ENCODE data around the gene PSME1. TPM values are rescaled to one million over a fixed set of nuclear protein-coding genes. Genes with fewer than 3 reads are reported as not detected.

Gene PSME1
- total and polyA plus RNA-seq, 4 experiments from 2014 or later: 257 to 1,008 (median 624) TPM

DNA sequence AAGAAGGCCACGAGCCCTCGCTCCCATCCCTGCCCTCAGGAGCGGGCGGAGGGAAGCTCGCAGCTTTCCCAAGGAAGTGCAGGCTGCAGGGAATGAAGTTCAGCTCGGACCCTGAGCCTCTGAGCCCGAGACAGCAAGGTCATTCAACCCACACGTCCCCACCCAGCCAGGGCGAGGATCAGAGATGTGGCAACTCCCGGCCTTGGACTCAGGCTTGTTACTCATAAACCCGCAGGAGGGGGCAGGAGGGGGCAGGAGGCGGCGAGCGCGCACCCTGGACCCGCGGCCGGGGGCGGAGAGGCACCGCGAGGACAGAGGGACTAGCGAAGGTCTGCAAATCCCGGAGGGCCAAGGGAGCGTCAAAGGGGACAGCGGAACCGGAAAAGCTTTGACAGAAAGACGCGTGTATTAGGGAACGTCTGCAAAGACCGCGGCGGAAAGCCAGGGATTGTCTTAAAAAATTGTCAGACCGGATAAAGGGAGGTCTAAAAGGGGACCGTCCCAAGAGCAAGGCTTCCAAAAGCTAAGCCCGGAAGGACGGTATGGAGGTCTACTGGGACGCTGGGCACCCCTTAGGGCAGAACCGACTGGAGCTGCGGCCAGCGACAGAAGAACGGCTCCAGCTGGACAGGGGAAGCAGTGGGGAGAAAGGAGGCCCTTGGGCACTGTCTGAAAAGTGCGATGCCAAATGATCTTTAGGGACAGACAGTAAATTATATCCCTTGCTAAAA lies 22.0 kb upstream of the PSME1 start:
- DNase-seq: peak in 4 of 5 donors; percentile 86 to 91 (median 88)
- Histone ChIP-seq H3K27me3 (ENCODE audit: insufficient read depth, low read length) (no peaks in the 10 kb centered on the region), H3K36me3 (ENCODE audit: insufficient read depth, low read length) (peaks cover 19% of the 10 kb centered on the region), H3K27ac (ENCODE audit: low read depth, low read length) (peak overlapping the region; percentile 98), H3K9me3 (ENCODE audit: control insufficient read depth in 1 of 2, low read length in 2 of 2) (no peaks in the 10 kb centered on the region), H3K4me3 (ENCODE audit: low read length in 2 of 2) (peak overlapping the region; percentile 97), H3K4me1 (ENCODE audit: insufficient read depth, low read length) (peaks cover 35% of the 10 kb centered on the region)
- ChIA-PET POLR2A (ENCODE audit: partially characterized antibody) (interaction anchor here (0.8 to 9.6 kb wide), 44 partner anchors 9 to 828 kb away, joined by 3 to 347 read pairs (median 5); partner anchors contain the start of genes CARMIL3, CBLN3, CHMP4A and CIDEB), CTCF (ENCODE audit: partially characterized antibody) (interaction anchor here (0.7 to 5.4 kb wide), 19 partner anchors 10 to 318 kb away, joined by 3 to 43 read pairs (median 6); partner anchors contain the start of genes EMC9, IRF9, MDP1 and PCK2)
- Mint-ChIP-seq H3K27me3 (no peaks in the 10 kb centered on the region), H3K4me1 (peaks cover 19 to 45% (median 29%) of the 10 kb centered on the region in 4 donors), H3K9me3 (peaks cover 0 to 2% (median 0%) of the 10 kb centered on the region in 8 donors), H3K4me3 (peak overlapping the region; percentile 95 to 99 (median 98)), H3K36me3 (peaks cover 21 to 42% of the 10 kb centered on the region in 2 donors), H3K27ac (peak overlapping the region; percentile 98 to 100 (median 99))
- intact Hi-C loops (cut with micrococcal nuclease): loop anchor here (1.0 to 10.0 kb wide), 12 partner anchors 20 to 649 kb away; partner anchors contain the start of genes CHMP4A, DHRS1, EMC9 and GMPR2

DNA sequence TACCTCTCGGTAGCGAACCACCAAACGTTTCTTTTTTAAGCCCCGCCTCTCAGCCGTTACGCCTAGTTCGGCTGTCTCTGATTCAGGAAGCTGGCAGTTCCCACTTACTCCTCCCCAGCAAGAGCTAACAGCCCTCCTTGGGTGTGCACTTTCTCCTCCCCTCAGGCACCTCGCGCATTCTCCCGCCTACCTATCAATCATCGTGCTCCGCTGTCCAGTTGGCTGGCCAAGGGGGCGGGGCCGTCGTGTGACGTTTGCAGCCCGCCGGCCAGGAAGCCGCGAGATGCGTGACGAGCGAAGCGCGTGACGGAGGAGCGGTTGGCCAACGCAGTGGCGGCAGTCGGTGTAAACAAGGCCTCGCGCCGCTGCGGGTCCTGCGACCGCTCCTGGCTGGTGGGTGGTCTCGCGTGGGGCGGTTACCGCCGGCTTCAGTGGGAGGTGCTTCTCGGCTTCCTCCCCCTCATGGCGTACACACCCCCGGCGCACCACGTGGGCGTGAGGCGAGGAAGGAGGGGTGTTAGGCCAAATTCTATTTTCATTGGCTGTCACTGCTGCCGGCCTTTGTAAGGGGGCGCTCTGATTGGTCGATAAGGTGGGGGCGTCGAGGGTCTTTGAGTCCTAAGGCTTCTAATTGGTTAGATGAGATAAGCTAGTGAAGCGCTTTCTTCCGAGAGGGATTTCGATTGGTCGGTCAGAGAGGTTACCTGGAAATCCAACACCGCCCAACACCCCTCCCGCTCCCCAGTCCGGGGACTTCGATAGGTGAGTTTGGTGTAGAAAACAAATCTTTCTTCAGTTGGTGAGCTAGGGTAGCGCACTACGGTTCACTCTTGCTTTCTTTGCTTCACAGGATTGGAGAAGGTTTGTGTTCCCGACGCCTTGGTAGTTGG lies 21.2 kb upstream of the PSME1 start, which contains the start of the genes DCAF11 and NRL:
Gene DCAF11 (plus strand): TSS at position 246 of the 890 bp plus-strand sequence. CDS start 818 bp downstream, outside the sequence.
Gene NRL (minus strand): TSS at position 418 of the 890 bp plus-strand sequence. CDS start 32,101 bp downstream, outside the sequence.
- POLR2A ChIA-PET (ENCODE audit: partially characterized antibody): interaction anchor here (0.6 to 9.6 kb wide), 49 partner anchors 9 to 828 kb away, joined by 3 to 347 read pairs (median 5); partner anchors contain the start of genes CARMIL3, CBLN3, CHMP4A and CIDEB
- Histone ChIP-seq H3K4me3 (ENCODE audit: low read length in 2 of 2) (peak within 1 kb of the TSS; percentile 97 to 98), H3K9me3 (ENCODE audit: control insufficient read depth in 1 of 2, low read length in 2 of 2) (no peaks in the 10 kb centered on the region), H3K36me3 (ENCODE audit: insufficient read depth, low read length) (peaks cover 27% of the 10 kb centered on the region), H3K4me1 (ENCODE audit: insufficient read depth, low read length) (peaks cover 29% of the 10 kb centered on the region), H3K27me3 (ENCODE audit: insufficient read depth, low read length) (no peaks in the 10 kb centered on the region), H3K27ac (ENCODE audit: low read depth, low read length) (peak within 1 kb of the TSS; percentile 98)
- Mint-ChIP-seq H3K27me3 (no peaks in the 10 kb centered on the region), H3K36me3 (peaks cover 29 to 50% of the 10 kb centered on the region in 2 donors), H3K4me3 (peak within 1 kb of the TSS; percentile 95 to 99 (median 98)), H3K9me3 (peaks cover 0 to 2% (median 0%) of the 10 kb centered on the region in 8 donors), H3K27ac (peak within 1 kb of the TSS; percentile 98 to 100 (median 99)), H3K4me1 (peaks cover 19 to 44% (median 30%) of the 10 kb centered on the region in 4 donors)
- peak; percentile 100 for DNase-seq
- CTCF ChIA-PET (ENCODE audit: partially characterized antibody): interaction anchor here (0.9 to 5.4 kb wide), 17 partner anchors 18 to 317 kb away, joined by 3 to 43 read pairs (median 6); partner anchors contain the start of genes EMC9, IRF9, MDP1 and PCK2
- intact Hi-C loops (cut with micrococcal nuclease): loop anchor here (1.0 to 10.0 kb wide), 12 partner anchors 20 to 650 kb away; partner anchors contain the start of genes CHMP4A, DHRS1, EMC9 and GMPR2

DNA sequence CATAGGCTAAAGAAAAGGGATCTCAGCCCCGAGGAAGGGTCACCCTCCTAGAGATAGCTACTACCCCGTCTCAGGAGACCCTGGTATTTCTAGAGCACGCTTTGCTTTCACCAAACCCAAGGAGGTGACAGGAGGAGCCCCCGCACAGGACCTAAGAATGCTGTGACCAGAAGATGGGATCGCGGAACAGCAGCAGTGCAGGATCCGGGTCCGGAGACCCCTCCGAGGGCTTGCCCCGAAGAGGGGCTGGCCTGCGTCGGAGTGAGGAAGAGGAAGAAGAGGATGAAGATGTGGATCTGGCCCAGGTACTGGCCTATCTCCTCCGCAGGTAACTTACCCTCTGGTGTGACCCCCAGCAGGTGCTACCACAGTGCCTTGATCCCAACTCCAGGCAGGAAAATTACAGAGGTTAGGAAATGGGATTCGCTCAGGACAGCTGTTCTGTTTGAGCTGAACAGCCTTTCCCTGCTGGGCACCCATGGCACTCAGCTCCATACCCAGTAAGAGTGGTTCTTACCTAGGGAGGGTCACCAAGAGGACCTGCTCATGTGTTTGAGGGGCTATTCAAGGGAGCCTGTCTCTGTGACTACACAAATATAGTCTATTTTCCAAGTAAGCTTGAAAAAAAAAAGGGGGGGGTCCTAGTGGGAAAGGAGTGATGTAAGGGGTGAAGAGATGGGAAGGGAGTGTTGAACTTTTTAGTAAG lies 20.4 kb upstream of the PSME1 start:
- peaks cover 30 to 52% of the 10 kb centered on the region in 2 donors for H3K36me3 Mint-ChIP-seq
- Histone ChIP-seq H3K4me3 (ENCODE audit: low read length in 2 of 2) (peak overlapping the region; percentile 97 to 98), H3K9me3 (ENCODE audit: control insufficient read depth in 1 of 2, low read length in 2 of 2) (no peaks in the 10 kb centered on the region), H3K27ac (ENCODE audit: low read depth, low read length) (peak overlapping the region; percentile 98), H3K27me3 (ENCODE audit: insufficient read depth, low read length) (no peaks in the 10 kb centered on the region), H3K36me3 (ENCODE audit: insufficient read depth, low read length) (peaks cover 31% of the 10 kb centered on the region), H3K4me1 (ENCODE audit: insufficient read depth, low read length) (peaks cover 29% of the 10 kb centered on the region)
- H3K27ac Mint-ChIP-seq: peak overlapping the region; percentile 98 to 100 (median 99)
- DNase-seq: no peak
- ChIA-PET CTCF (ENCODE audit: partially characterized antibody) (interaction anchor here (1.2 to 5.4 kb wide), 13 partner anchors 12 to 193 kb away, joined by 3 to 43 read pairs (median 9); partner anchors contain the start of genes IRF9, MDP1, PCK2 and PSME1), POLR2A (ENCODE audit: partially characterized antibody) (interaction anchor here (0.6 to 9.6 kb wide), 28 partner anchors 9 to 321 kb away, joined by 3 to 347 read pairs (median 11); partner anchors contain the start of genes CARMIL3, CBLN3, CHMP4A and CIDEB)
- no peaks in the 10 kb centered on the region for H3K27me3 Mint-ChIP-seq
- peak overlapping the region; percentile 95 to 99 (median 98) for H3K4me3 Mint-ChIP-seq
- intact Hi-C loops (cut with micrococcal nuclease): loop anchor here (2.0 to 10.0 kb wide), 2 partner anchors 97 to 651 kb away; partner anchors contain the start of genes CHMP4A and NGDN
- H3K4me1 Mint-ChIP-seq: peaks cover 19 to 44% (median 30%) of the 10 kb centered on the region in 4 donors
- peaks cover 0 to 2% (median 0%) of the 10 kb centered on the region in 8 donors for H3K9me3 Mint-ChIP-seq

DNA sequence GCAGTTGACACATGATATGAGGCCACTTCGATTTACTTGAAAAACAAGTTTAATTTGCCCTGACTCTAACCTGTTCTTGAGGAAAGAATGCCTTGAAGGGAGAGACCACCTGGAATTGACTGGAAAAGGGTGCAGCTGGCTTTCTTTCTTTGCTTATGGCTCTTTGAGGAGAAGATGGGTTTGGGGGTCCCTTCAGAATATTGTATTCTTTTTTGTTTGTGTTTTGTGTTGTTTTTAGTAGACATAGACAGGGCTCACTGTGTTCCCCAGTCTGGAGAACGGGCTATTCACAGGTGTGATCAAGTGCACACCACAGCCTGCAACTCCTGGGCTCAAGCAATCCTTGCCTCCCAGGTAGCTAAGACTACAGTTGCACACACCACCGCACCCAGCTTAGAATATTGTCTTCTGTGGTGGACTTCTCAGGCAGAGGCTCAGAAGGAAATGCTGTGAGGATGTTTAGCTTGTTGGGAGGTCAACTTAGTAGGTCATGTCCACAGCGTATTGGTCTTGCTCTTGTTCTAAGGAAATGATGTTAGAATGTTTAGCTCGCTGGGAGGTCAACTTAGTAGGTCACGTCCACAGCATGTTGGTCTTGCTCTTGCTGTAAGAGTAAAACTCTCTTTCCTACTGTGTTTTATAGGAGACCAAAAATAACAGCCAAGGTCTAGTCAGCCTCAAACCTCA lies 19.7 kb upstream of the PSME1 start:
- peak overlapping the region; percentile 95 to 99 (median 98) for H3K4me3 Mint-ChIP-seq
- peaks cover 19 to 44% (median 30%) of the 10 kb centered on the region in 4 donors for H3K4me1 Mint-ChIP-seq
- intact Hi-C loops (cut with micrococcal nuclease): loop anchor here (10.0 kb wide), 1 partner anchor 651 kb away; the partner anchor contains the start of gene NGDN
- peaks cover 0 to 2% (median 0%) of the 10 kb centered on the region in 8 donors for H3K9me3 Mint-ChIP-seq
- peaks cover 38% of the 10 kb centered on the region for H3K36me3 ChIP-seq (ENCODE audit: insufficient read depth, low read length)
- H3K9me3 ChIP-seq (ENCODE audit: control insufficient read depth in 1 of 2, low read length in 2 of 2): no peaks in the 10 kb centered on the region
- peak overlapping the region; percentile 23 to 100 (median 99) for H3K27ac Mint-ChIP-seq
- CTCF ChIA-PET (ENCODE audit: partially characterized antibody): interaction anchor here (0.7 to 5.4 kb wide), 10 partner anchors 8 to 65 kb away, joined by 3 to 43 read pairs (median 8); partner anchors contain the start of genes IRF9, PCK2, PSME1 and PSME2
- DNase-seq: no peak
- peak overlapping the region; percentile 97 to 98 for H3K4me3 ChIP-seq (ENCODE audit: low read length in 2 of 2)
- peaks cover 29% of the 10 kb centered on the region for H3K4me1 ChIP-seq (ENCODE audit: insufficient read depth, low read length)
- no peaks in the 10 kb centered on the region for H3K27me3 ChIP-seq (ENCODE audit: insufficient read depth, low read length)
- H3K36me3 Mint-ChIP-seq: peaks cover 37 to 57% of the 10 kb centered on the region in 2 donors
- H3K27ac ChIP-seq (ENCODE audit: low read depth, low read length): peak overlapping the region; percentile 98
- POLR2A ChIA-PET (ENCODE audit: partially characterized antibody): interaction anchor here (1.2 to 9.6 kb wide), 10 partner anchors 18 to 314 kb away, joined by 3 to 347 read pairs (median 30); partner anchors contain the start of genes CARMIL3, CBLN3, CIDEB and EMC9
- H3K27me3 Mint-ChIP-seq: no peaks in the 10 kb centered on the region

DNA sequence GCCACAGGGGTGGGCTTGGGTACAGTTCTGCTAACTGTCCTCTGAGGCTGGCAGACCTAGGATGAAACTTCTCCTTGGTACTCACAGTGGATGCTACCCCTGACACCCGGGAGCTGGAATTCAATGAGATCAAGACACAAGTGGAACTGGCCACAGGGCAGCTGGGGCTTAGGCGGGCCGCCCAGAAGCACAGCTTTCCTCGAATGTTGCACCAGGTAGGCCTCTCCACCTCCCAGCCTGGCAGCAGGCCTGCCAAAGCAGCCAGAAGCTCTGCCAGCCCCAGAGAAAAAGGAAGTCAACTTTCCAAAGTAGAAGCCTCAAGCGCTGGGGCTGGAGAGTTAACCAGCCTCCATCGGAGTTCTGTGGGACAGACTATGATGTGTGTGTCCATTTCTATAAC lies 18.8 kb upstream of the PSME1 start:
- Mint-ChIP-seq H3K27me3 (no peaks in the 10 kb centered on the region), H3K9me3 (peaks cover 0 to 2% (median 0%) of the 10 kb centered on the region in 8 donors), H3K4me3 (no peak overlapping the region), H3K4me1 (peaks cover 19 to 44% (median 30%) of the 10 kb centered on the region in 4 donors), H3K27ac (peak overlapping the region in 1 of 7 donors; percentile 98), H3K36me3 (peaks cover 42 to 62% of the 10 kb centered on the region in 2 donors)
- Histone ChIP-seq H3K27ac (ENCODE audit: low read depth, low read length) (no peak overlapping the region), H3K36me3 (ENCODE audit: insufficient read depth, low read length) (peaks cover 45% of the 10 kb centered on the region), H3K9me3 (ENCODE audit: control insufficient read depth in 1 of 2, low read length in 2 of 2) (no peaks in the 10 kb centered on the region), H3K4me3 (ENCODE audit: low read length in 2 of 2) (no peak overlapping the region), H3K4me1 (ENCODE audit: insufficient read depth, low read length) (peaks cover 29% of the 10 kb centered on the region), H3K27me3 (ENCODE audit: insufficient read depth, low read length) (no peaks in the 10 kb centered on the region)
- intact Hi-C loops (cut with micrococcal nuclease): loop anchor here (10.0 kb wide), 1 partner anchor 652 kb away; the partner anchor contains the start of gene NGDN
- ChIA-PET POLR2A (ENCODE audit: partially characterized antibody) (interaction anchor here (1.2 to 9.6 kb wide), 6 partner anchors 17 to 59 kb away, joined by 3 to 347 read pairs (median 80); partner anchors contain the start of genes EMC9, FITM1, IRF9 and PCK2), CTCF (ENCODE audit: partially characterized antibody) (interaction anchor here (0.5 to 5.4 kb wide), 9 partner anchors 9 to 60 kb away, joined by 3 to 43 read pairs (median 7); partner anchors contain the start of genes IRF9, PCK2 and PSME1)
- no peak for DNase-seq
